Activated T-cell treated with anti-CD3 and anti-CD28 coated beads for 1 hour (primary cell): Measurements from ENCODE around the gene LTN1.
"Not testable (repeated sequence)": the region's sequence is repeated elsewhere in the genome, so short reads cannot be mapped to it uniquely, and the experiment has no call there.

ENCODE experiments used
- DNase-seq: peaks from one replicate; pipeline ENCODE4 v3.0.0-alpha.2; 2020; ENCODE audit warnings: low read depth

LTN1 gene

GRCh38 chr21:28988146-28988545, 4.5 kb downstream of the LTN1 start:
- DNase-seq: not testable (repeated sequence)

GRCh38 chr21:28986677-28987076, 6.0 kb downstream of the LTN1 start:
- DNase-seq: no peak

GRCh38 chr21:28982637-28983036, 10.0 kb downstream of the LTN1 start:
- no peak for DNase-seq

GRCh38 chr21:28979092-28979491, 13.6 kb downstream of the LTN1 start:
- DNase-seq: no peak

GRCh38 chr21:28975397-28975796, 17.3 kb downstream of the LTN1 start:
- no peak for DNase-seq

- DNase-seq: no peak
These were observed 18.0 kb downstream of the LTN1 start for GRCh38 chr21:28974531-28975227.

GRCh38 chr21:28972398-28972797, 20.3 kb downstream of the LTN1 start:
- no peak for DNase-seq

GRCh38 chr21:28971171-28971570, 21.5 kb downstream of the LTN1 start:
- no peak for DNase-seq

GRCh38 chr21:28963831-28964230, 28.8 kb downstream of the LTN1 start:
- no peak for DNase-seq

- no peak for DNase-seq
These were observed 30.2 kb downstream of the LTN1 start for GRCh38 chr21:28962465-28962864.

GRCh38 chr21:28961927-28962326, 30.8 kb downstream of the LTN1 start:
- no peak for DNase-seq

- no peak for DNase-seq
These were observed 32.4 kb downstream of the LTN1 start for GRCh38 chr21:28960245-28960644.

- no peak for DNase-seq
These were observed 33.1 kb downstream of the LTN1 start for GRCh38 chr21:28959367-28960099.

- no peak for DNase-seq
These were observed 39.4 kb downstream of the LTN1 start for GRCh38 chr21:28953247-28953646.

- DNase-seq: no peak
These were observed 40.0 kb downstream of the LTN1 start for GRCh38 chr21:28952686-28953085.

GRCh38 chr21:28949318-28949717, 43.4 kb downstream of the LTN1 start:
- no peak for DNase-seq

GRCh38 chr21:28944296-28944695, 48.4 kb downstream of the LTN1 start:
- DNase-seq: no peak

GRCh38 chr21:28943631-28944030, 49.0 kb downstream of the LTN1 start:
- no peak for DNase-seq

- no peak for DNase-seq
These were observed 54.0 kb downstream of the LTN1 start for GRCh38 chr21:28938726-28939125.

GRCh38 chr21:28937737-28938136, 54.9 kb downstream of the LTN1 start:
- DNase-seq: no peak

GRCh38 chr21:28936721-28937120, 56.0 kb downstream of the LTN1 start:
- DNase-seq: no peak

GRCh38 chr21:28936036-28936435, 56.6 kb downstream of the LTN1 start:
- no peak for DNase-seq

GRCh38 chr21:28932717-28933116, 60.0 kb downstream of the LTN1 start:
- no peak for DNase-seq
